Left forelimb (tissue), 1 donor: ENCODE results near the gene TWIST2.

Experiments used
- DNase-seq: peaks from one replicate; pipeline ENCODE4 v3.0.0-alpha.2; 2018; ENCODE audit warnings: low spot score

TWIST2 gene

GRCh38 chr2:238890618-238891456 lies 43.0 kb downstream of the TWIST2 start:
- no peak for DNase-seq

DNA sequence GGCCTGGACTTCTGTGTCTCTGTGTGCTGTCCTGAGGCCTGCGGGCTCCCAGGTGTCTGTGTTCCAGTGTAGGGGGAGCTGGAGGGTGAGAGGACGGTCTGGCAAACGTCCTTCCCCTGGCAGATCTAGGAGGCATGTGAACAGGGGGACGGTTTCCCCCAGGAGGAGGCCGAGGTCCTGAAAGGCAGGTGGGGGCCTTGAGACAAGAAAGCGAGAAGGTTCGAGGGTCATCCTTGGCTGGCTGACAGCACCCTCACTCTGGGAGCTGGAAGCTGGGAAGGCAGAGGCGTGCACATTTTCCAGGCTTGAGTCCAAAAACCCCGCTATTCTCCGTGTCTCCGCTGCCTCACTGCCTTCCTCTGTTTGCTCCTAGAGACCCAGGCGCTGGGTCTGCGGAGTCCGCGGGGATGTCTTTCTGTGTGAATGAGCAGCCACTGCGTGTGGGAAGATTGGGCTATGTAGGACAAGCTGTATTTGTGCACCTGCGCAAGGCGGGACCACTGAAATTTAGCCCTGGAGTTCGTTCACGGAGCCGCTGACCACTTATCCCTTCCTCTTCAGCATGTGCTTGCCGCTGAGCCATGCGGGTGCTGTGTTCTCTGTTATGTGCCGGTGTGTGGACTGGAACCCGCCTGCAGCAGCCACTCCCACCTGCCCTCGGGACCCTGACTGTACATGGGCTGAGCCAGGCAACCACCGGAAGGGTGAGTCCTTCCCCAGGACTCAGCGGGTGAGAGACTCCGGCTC lies 43.7 kb downstream of the TWIST2 start:
- DNase-seq, result no peak

DNA sequence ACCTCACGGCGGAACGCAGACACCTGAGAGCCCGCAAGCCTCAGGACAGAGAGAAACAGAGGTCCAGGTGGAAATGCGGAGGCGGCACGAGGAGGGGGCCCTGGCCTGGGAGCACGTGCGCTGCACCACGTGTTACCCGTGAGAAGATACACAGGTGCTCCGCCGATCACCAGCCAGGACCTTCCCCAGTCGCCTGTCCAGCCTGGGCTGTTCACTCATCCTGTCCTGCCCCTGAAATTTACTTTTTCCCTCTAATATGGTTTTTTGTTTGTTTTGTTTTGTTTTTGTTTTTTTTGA lies 44.3 kb downstream of the TWIST2 start:
- DNase-seq, result no peak

- DNase-seq, result no peak
These were observed 44.9 kb downstream of the TWIST2 start for GRCh38 chr2:238892796-238893195.

DNA sequence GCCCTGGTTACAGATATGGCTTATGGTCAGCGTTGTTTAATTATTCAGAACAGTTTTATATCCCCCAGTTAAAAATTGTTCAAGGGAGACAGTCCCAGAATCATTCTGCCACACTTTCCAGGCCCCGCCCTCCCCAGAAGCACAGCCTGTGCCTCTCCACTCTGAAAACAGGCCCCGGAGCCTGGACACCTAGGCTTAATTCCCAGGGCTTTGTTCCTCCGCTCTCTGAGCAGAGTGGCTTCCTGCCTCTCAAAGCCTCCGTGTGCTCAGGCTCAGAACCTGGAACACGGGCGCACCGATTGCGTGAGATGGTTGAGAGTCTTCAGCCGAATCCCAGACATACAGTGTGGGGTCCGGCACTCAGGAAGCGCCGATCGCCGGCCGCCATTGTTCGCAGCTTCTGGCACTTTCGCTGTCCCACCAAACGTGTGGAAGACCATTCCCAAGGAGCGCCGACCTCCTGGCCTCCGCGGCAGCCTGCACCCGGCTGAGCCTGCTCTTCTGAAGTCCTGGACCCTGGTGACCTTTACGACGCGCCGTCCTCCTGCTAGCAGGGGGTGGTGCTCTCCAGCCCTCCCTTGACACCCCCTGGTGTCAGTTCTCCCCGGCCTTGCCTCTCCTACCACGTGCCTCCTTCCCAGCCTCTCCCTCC lies 45.6 kb downstream of the TWIST2 start:
- DNase-seq, result no peak

DNA sequence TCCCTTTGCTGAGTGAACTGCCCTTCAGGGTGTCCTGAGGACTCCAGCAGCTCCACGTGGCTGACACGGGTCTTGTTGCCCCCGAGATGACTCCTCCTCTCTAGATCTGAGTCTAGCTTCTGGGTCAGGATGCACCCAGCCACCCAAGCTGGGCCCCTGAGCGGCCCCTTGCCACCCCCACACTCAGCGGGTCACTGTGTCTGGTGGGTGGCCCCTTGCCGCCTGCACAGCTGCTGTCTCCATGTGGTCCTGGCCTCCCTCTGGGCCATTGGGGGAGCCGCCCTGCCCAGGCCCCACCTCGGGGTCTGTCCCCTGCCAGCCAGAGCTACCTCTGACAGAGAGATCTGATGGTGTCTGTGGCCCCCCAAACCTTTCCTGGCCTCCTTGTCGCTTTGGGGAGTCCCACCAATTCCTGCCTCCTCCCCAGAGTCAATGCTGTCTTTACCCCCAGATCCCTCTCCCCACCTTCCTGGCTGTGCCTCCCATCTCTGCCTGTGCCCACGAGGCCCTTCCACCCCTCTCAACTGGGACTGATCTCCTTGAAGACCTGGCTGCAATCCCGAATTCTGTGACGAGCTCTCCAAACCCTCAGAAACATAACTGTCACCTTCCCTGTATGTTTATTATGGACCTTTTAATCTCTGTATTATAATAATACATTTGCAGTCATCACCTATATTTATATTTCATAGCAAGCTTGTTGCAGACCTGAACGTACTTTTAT lies 46.5 kb downstream of the TWIST2 start:
- DNase-seq, result no peak

GRCh38 chr2:238894950-238895298 lies 47.0 kb downstream of the TWIST2 start:
- DNase-seq, result no peak

- no peak for DNase-seq
These were observed 47.5 kb downstream of the TWIST2 start for GRCh38 chr2:238895361-238895882.

GRCh38 chr2:238895891-238896600 lies 48.2 kb downstream of the TWIST2 start:
- no peak for DNase-seq

DNA sequence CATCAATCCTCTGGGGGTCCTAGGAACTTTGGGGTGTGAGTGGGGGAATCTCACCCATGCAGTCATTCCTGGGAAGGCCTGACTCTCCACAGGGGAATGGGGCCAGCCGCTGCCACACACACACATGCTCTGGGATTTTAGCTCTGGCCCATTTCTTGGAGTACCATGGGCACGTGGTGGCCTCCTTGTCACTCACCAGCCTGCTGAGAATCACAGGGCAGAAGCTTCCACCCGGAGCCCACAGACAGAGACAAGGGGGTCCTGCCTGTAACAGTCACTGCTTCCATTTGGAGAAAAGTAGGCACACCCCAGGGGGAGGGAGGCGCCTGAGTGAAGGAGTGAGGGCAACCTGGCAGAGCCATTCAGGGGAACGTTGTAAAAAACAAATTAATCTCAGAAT lies 48.8 kb downstream of the TWIST2 start:
- no peak for DNase-seq

- DNase-seq, result no peak
These were observed 49.4 kb downstream of the TWIST2 start for GRCh38 chr2:238897122-238897880.

DNA sequence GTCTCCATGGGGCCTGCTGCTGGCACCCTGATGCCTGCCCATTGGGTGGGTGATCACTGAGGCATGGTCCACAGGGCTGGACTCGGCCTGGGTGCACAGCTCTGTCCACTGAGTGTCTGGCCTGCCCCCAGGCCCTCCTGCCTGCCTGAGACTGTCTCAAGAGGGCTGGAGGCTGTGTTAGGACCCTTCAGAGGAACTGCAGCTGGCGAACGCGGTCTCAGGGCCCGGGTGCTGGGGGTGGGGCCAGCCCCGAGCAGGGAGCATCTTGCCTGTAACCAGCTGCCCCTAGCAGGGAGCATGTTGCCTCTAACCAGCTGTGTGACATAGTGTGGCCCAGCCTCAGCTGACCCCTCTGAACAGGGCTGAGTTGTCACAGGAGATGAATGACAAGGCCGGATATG lies 50.0 kb downstream of the TWIST2 start:
- DNase-seq, result no peak

GRCh38 chr2:238898534-238899281 lies 50.8 kb downstream of the TWIST2 start:
- DNase-seq, result no peak

- no peak for DNase-seq
These were observed 51.5 kb downstream of the TWIST2 start for GRCh38 chr2:238899386-238899785.

- DNase-seq, result no peak
These were observed 52.6 kb downstream of the TWIST2 start for GRCh38 chr2:238900511-238900910.

DNA sequence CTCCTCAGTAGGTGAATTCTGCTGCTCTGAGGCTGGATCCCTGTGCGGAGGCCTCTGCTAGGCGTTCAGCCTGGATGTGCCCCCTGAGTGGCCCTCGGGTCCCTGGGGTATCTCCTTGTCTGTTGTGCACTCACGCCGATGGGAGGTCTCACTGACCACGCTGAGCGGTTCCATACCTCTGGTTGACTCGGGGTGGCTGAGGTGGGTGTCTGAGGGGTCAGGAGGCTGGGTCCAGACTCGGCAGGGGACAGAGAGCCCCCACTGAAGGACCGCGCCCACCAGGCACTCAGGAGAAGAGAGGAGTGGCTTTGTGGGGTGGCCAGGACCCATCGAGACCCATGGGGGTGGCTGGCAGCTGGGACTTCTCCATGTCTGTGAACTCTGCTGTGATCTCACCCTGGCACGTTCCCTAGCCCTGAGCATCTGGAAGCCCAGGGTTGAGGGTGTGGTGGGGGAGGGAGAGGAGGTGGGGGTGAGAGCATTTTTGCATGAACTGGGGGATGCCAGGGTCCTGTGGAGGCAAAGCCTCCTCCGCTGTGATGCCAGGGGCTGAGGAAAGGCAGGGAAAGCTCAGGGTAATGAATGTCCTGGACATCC lies 53.7 kb downstream of the TWIST2 start:
- no peak for DNase-seq

GRCh38 chr2:238902285-238902684 lies 54.4 kb downstream of the TWIST2 start:
- no peak for DNase-seq

- no peak for DNase-seq
These were observed 55.3 kb downstream of the TWIST2 start for GRCh38 chr2:238903141-238903540.

- DNase-seq, result no peak
These were observed 56.3 kb downstream of the TWIST2 start for GRCh38 chr2:238904177-238904576.

GRCh38 chr2:238904716-238905115 lies 56.8 kb downstream of the TWIST2 start:
- DNase-seq, result no peak
